ENCODE results near the gene DPYD. TPM values are rescaled to one million over a fixed set of nuclear protein-coding genes. Genes with fewer than 3 reads are reported as not detected.

The DPYD gene
- total RNA-seq, 1 donor from 2014 or later, result 54.7 TPM

- no peak for DNase-seq (ENCODE audit: low read depth, low spot score)
These were observed 762.1 kb downstream of the DPYD start for GRCh38 chr1:97158691-97159096.

- no peak for DNase-seq (ENCODE audit: low read depth, low spot score)
These were observed 762.8 kb downstream of the DPYD start for GRCh38 chr1:97157991-97158390.

- DNase-seq (ENCODE audit: low read depth, low spot score), result no peak
These were observed 769.2 kb downstream of the DPYD start for GRCh38 chr1:97151651-97152050.

GRCh38 chr1:97145321-97145956 is 775.4 kb downstream of the DPYD start:
- DNase-seq (ENCODE audit: low read depth, low spot score), result peak; percentile 64

DNA sequence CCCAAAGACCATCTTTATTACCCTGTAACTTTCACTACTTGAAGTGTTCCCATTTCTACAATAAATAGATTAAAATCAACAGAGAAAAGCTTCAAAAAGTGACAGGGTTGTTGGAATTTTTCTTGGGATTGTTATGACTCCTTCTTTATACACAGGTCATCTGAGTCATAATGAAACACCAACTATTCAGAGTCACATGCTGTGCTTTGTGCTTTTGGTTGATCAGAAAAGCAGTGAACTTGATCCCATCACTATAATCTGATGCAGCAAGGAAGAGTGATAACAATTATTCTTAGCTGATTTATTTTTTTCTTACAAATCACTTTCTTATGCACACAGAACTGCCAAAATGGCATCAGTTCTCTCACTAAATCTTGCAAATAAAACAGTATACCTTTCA is 776.3 kb downstream of the DPYD start:
- DNase-seq (ENCODE audit: low read depth, low spot score), result peak; percentile 61

DNA sequence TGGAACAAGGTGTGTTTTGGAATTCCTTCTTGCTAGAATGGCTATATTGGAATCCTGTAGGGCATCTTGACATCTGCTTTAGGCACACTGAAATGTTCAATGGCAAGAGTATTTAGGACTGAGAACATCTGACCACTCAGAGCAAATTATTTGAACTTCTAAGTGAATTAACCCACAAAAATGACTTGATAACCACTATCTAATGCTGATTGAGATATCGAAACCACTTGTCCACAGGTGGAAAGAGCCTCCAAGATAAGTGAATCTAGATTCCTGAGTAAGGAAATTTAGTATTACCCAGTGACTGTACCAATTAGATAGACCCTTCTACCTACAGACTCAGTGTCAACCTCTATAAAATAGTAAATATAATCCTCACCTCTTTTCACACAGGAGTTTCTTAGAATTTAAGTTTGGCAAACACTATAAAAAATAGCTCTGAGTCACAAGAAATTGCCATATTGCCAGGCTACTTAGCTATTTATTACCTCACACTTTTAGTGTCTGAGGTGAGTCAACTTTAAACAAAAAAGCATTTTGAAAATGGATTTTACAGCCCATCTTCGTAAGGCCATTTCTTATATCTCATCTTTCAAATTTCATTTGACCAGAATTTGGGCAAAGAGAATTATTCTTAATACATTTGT is 777.5 kb downstream of the DPYD start:
- DNase-seq (ENCODE audit: low read depth, low spot score), result no peak

GRCh38 chr1:97140611-97141010 is 780.2 kb downstream of the DPYD start:
- DNase-seq (ENCODE audit: low read depth, low spot score), result no peak

GRCh38 chr1:97139512-97139911 is 781.3 kb downstream of the DPYD start:
- DNase-seq (ENCODE audit: low read depth, low spot score), result no peak

- no peak for DNase-seq (ENCODE audit: low read depth, low spot score)
These were observed 782.3 kb downstream of the DPYD start for GRCh38 chr1:97138515-97139032.

DNA sequence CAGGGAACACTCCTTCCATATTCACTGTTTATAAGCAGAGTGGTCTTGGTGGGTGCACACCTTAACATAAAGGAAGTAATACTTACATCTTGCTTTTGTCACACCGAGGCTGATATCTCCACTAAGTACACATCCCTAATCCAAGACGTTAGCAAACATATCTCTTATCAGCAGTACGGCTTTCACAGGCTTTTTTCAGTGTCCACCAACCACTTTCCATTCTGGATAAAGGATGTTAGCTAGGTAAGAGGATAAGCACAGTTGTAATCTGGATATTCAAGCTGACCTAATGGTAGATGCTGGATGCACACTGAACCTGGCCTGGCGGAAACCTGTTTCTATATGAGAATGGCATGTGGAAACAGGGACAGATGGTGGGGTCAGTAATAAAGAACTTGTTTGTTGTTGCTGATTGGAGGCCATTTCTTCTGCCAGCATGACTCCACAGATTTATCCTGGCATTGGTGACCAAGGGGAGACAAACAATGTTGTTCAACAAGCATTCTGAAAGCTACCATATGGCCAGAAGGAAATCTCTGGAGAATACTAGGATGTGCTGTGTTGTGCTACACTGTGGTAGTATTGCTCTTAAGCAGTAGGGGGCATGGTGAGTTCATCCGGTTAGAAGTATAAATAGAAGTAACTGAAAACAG is 782.8 kb downstream of the DPYD start:
- peak; percentile 79 for DNase-seq (ENCODE audit: low read depth, low spot score)

- no peak for DNase-seq (ENCODE audit: low read depth, low spot score)
These were observed 783.8 kb downstream of the DPYD start for GRCh38 chr1:97136996-97137395.

DNA sequence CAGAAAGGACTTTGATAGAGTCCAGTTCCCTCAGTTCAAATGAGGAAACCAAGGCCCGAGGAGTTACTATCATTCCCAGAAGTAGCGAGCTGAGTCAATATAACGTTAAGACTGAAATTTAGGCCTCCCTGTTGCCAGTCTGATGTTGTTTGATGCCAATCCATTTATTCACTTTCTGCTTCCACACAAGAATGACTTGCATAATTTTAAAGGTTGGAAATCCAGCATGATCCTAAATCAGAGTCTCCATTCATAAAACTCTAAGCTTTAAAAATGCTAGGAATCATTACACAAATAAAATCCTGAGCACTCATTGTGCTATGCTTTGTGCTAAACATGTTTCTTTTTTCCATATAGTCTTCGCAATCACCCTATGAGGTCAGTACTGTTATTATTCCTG is 784.9 kb downstream of the DPYD start:
- DNase-seq (ENCODE audit: low read depth, low spot score), result no peak

GRCh38 chr1:97128426-97128825 is 792.4 kb downstream of the DPYD start:
- no peak for DNase-seq (ENCODE audit: low read depth, low spot score)

DNA sequence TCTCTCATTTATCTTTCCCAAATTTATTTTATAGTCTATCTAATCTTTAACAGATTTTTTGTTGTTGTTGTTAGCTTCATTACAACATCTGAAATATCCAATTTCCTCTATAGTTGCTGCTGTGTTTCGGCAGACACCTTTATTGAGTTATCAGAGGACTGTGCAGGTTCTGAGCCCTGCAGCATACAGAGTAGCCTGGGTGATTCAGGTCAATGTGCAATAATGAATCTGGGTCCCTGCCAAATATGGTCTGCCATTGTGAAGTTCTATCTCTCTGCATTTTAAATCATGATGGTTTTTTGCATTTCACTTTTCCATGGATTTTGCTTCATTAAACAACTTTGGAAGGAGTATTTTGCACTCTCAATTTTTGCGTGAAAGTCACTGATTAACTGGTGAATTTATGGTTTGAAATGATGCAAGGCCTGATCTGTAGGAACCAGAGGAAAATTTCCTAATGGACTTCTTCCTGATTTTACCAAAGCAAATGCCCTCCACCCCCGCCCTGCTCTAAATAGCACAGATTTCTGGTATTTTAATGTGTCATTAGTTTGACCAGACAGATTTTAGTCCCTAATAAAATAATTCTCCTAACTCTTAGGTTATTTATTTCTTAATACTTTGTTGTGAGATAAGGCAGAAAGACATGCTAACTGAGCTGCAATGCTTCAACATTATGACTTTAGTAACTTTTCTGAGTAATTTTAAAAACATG is 797.0 kb downstream of the DPYD start:
- DNase-seq (ENCODE audit: low read depth, low spot score), result no peak

DNA sequence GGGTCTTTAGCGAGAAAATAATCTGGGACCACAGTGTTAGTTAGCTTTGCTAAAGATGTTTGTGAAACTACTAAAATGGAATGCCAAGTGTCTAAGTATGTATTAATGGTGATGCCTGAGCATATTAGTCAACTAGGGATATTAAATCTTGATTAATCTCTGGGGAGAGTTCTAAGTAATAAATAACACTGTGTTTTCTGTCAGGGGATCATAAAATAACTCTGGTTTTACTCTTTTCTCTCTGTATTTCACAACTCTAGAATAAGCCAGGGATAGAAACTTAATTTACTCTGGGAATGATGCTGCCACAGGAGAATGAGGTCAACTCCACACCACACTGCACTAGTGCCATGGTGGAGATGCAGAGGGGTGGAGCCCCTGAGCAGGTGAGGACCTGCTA is 800.0 kb downstream of the DPYD start:
- DNase-seq (ENCODE audit: low read depth, low spot score), result no peak

- no peak for DNase-seq (ENCODE audit: low read depth, low spot score)
These were observed 801.3 kb downstream of the DPYD start for GRCh38 chr1:97119260-97120158.

GRCh38 chr1:97114842-97115241 is 806.0 kb downstream of the DPYD start:
- no peak for DNase-seq (ENCODE audit: low read depth, low spot score)

DNA sequence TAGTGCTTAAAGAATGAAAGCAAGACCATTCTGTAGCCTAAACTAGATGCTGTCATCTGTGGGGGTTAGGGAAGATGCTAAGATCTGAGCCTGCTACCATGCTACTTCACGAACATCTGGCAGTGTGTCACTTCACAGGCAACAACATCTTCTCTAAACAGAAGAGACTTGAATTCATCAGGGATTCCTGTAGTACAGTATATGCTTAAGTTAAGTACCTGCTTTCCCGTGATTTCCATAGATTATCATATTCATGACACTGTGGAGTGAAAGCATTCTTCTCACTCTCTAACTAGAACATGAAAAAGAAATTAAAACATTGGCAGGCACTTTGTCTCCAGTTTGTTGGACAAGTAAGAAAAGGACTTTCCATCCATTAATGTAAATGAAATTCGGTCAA is 808.4 kb downstream of the DPYD start:
- DNase-seq (ENCODE audit: low read depth, low spot score), result no peak

DNA sequence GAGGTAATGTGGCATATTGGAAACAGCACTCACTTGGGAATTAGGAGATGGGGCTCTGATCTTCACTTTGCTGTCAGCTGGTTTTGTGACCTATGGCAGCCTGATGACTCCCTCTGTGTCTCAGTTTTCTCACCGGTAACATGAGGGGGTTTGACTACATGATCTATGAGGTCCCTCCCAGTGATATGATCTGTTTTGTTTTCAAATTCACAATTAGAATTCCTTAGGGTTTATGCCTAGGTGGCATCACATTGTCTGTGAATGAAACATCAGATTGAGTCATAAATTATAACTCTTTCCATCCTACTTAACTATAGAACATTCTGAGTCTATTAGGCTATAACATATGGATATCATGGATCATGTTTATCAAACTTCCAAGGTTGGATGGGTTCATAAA is 812.7 kb downstream of the DPYD start:
- no peak for DNase-seq (ENCODE audit: low read depth, low spot score)

DNA sequence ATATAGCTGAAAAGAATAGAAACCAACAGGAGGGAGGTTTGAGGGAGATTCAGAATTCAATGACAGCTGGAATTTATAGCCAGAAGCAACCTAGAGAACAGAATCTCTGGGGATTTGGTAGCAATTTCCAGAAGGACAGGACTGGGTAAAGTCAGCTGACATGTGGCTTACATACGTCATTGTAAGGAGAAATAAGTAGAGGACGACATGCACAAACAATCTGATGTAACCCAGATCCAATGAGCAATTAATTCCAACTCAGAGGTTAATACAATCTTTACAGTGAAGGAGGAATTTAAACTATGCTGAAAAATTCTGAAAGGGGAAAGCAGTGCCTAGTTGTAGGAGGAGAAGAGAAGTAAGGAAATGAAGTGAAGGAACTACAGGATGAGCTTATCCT is 815.3 kb downstream of the DPYD start:
- no peak for DNase-seq (ENCODE audit: low read depth, low spot score)

- no peak for DNase-seq (ENCODE audit: low read depth, low spot score)
These were observed 819.3 kb downstream of the DPYD start for GRCh38 chr1:97101509-97101908.

All from pulmonary artery endothelial cell (primary cell).